ENCODE data around the gene TNIP2.
"Not testable (repeated sequence)": the region's sequence is repeated elsewhere in the genome, so short reads cannot be mapped to it uniquely, and the experiment has no call there.

Gene TNIP2

DNA sequence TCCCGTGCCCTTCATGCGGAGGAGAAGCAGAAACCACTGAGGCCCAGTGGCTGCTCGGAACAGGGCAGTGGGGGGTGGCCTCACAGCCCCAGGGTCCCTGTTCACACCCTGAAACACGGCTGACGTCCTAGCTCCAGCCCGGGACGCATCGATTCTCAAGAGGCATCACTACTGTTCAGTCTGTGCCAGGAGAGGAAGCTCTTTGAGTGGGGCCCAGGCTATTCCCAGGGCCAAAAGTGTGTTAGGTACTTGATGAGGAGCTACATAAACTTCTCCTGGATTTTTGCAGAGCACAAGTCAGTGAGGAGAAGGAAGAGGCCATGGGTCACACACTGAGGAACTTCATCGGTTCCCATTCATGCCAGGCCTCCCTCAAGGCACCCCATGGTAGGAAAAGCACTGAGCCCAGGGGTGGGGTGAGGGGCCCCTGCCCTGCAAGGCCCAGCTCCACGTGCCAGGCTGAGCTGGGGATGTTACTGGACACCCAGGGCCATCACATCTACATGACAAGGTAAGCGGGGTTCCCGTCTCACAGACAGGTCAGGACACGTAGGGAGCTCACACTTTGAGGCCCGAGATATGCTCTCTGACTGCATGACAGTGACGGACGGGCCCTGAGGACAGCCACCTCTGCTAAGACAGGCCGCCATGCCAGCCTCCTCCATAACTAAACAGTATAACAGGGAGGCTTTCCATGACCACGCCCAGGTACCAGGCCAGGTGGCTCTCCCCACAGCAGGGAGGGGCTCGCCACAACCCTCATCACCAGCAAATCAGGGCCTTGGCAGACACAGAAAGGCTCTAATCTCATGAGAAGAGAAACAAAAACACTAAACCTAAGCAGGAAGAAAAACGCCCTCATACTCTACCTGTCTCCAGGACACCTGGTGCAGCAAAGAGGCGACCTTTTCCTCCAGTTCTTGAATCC lies 12.4 kb downstream of the TNIP2 start:
- FAIRE-seq: no peak

DNA sequence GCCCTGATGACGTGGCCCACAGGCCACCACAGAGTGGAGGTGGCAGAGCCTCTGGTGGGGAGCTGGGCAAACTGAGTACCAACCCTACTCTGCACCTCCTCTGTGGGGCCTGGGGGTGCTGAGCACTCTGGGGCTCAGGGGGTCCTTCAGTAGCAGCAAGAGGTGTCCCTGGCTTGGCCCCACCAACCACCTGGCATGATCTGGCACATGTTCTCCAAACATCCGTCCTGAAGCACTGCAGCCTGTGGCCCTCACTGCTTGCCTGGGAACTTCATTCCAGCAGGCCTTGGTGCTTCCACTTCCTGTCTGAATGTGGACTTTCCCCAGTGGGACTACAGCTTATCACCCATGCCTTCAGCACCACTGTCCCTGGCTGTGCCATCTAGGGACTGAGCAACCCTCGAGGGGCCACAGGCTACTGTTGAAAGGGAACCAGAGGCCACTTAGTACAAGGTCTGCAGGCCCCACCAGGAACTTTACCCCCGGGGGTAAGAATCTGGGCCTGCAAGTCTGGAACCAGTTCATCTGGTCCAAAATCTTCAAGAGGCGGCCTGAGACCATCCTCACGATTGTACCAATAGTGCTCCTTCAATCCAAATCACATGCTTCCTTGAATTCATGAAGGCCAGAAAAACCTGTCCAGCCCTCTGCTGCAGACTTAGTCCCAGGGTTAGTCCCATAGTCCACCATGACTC lies 13.2 kb downstream of the TNIP2 start:
- no peak for FAIRE-seq

DNA sequence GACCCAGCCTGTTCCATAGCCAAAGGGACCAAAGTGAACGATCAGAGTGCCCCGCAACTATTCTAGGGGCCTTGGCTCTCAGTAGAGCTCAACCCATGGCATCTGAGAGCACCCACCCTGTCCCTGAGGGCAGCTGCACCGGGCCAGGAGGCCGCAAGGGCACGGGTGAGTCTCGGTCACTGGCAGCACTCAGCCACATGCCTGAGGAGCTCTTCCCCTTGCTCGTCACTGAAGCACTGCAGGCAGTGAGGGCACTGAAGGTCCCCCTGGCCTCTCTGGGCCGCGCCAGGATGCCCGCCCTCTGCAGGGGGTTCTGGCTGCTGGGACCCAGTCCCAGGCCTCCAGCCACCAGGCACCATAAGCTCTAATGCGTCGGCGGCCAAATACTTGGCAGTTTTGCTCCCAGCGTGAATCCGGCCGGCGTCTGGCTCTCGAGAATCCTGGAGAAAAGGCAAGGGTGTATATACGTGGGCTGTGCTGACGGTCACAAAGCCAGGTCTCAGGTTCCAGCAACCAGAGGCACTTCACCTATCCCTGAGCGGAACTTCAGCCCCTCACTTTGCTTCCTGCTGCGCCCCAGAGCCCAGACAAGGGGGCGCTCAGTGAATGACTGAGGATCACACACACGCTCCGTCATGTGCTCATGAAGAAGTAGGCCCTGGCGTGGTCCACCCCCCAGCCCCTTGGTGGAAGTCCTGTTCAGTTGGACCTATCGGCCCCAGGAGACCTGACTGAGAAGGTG lies 13.9 kb downstream of the TNIP2 start:
- no peak for FAIRE-seq

DNA sequence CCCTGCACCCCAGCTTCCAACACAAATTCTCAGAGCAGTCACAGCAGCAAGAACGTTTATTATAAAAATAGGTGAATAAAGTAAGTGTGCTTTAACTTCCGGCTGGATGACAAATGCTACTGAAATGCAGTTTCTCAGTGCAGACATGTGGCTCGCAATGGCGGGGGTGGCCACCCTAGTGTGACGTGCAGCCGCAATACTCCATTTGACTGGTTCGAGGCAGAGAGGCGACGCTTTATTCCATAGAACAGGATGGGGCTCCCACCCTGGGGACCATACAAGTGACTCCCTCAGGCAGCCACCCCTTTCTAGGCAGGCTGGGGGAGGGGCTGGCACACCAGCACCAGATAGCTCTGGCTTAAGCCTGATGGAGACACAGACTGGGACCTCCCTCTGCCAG lies 14.5 kb downstream of the TNIP2 start:
- no peak for FAIRE-seq

DNA sequence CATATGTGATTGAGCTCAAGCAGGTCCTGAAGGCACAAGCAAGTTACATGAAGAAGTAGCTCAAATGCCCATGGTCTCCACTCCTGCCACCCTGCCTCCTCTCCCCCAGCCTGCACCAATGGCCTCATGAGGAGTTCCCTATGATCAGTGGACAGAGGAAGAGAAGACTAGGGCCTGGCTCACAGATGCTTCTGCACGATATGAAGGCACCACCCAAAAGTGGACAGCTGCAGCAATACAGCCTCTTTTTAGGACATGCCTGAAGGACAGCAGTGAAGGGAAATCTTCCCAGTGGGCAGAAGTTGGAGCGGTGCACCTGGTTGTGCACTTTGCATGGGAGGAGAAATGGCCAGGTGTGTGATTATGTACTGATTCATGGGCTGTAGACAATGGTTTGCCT lies 17.8 kb downstream of the TNIP2 start:
- not testable (repeated sequence) for FAIRE-seq

DNA sequence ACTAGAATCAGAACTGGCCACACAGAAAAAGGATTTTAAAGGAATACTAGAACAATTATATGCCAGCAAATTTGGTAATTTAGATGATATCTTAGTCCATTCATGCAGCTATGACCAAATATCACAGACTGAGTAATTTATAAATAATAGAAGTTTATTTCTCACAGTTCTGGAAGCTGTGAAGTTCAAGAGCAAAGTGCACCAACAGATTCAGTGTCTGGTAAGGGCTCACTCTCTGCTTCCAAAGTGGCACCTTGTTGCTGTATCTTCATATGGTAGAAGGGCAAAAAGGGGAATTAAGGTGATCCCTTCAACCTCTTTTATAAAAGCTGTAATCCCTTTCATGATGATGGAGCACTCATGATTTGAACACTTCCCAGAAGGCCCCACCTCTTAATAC lies 20.3 kb downstream of the TNIP2 start:
- FAIRE-seq: no peak

DNA sequence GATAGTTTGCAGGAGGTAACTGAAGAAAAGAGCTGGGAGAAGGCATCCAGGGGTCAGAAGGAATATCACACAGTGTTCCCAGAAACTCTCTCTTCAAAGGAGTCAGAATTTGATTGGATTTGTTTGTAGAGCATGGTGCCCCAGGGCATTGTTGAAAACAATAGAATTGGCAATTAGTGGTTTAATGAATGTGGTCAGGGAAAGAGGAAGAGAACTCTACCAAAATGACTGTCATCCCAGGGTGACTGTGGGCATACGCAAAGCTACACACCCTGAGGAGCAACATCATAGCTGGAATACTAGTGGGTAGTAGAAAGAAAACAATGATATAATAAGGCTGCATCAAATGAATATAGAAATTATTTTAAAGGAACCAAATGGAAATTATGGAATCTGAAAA lies 21.5 kb downstream of the TNIP2 start:
- FAIRE-seq: no peak

DNA sequence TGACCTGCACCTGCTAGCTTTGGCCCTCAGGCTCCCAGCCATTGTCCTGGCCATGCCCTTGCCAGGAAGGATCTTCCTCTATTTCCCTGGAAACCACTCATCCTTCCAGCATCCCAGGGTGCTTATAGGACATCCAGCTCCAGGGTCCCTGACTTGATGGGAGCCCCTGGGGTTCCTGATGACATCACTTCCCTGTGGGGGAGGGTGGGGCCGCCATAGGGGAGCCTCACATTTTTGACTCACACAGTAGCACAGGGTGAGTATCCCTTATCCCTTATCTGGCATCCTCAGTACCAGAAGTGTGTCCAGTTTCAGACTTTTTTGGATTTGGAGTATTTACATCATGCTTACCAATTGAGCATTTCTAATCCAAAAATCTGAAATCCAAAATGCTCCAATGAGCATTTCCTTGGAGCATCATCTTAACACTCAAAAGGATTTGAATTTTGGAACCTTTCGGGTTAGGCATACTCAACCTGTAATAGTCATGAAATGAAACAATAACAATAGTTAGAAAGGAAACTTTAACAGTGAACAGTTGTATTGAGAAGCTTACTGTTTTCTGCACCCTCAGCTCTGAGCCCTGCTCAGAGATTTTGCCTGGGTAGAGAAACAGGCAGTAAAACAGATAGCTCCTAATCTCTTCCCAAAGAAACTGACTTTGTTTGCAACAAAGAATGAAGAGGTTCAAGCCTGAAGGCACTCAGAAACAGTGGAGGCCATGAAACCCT lies 22.1 kb downstream of the TNIP2 start:
- no peak for FAIRE-seq

DNA sequence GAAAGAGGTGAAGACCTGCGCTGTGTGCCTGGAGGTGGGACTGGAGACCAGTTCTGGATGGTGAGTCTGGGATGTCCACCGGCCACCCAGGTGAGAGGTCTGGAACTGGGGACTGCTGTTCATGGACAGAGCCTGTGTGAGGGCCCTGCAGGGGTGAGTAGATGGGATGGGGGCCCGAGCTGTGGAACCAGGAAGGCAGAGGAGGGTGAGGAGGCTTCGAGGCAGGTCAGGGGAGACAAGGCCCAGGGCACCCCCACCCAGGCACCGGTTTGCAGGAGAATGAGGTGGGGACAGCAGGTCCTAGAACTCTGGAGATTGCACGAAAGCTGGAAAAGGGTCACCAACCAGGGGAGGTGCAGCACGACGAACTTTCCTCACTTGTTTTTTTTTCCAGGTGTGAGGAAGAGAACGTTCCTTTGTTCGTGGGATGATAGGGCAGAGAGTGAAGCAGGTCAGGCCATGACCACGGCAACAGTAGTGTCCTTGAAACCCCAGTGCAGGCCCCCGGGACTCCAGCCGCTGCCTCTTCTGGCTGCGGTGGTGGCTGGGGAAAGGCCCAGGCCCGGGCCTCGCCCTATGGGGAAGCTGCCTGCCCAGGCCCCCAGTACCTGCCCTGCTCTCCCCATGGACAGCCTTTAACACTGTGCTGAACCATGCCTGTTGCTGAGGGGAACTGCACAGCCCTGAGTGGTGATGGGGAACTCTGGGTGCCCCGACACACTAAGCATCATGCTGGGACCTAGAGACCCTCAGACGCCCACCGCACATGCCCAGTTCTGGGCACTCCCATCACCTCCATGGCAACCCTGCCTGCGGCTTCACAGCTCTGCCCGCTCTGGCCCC lies 22.9 kb downstream of the TNIP2 start:
- no peak for FAIRE-seq

DNA sequence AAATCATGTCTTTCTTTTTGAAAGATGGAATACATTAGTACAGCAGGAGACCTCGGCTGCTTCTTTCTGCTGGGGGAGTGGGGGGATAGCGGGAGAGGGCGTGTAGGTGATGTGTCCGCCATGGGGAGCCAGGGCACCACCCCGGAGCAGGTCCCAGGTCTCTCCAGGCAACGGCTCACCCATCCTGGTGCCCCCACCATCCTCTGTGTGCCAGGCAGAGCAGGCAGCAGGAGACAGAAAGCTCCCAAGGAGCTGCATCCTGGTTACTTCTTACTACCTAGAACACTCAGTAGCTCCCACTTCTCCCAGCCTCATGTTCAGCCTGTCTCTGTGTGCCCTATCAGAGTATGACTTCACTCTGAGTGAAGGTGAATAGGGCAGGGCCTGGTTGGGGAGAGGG lies 23.6 kb downstream of the TNIP2 start:
- FAIRE-seq: no peak

DNA sequence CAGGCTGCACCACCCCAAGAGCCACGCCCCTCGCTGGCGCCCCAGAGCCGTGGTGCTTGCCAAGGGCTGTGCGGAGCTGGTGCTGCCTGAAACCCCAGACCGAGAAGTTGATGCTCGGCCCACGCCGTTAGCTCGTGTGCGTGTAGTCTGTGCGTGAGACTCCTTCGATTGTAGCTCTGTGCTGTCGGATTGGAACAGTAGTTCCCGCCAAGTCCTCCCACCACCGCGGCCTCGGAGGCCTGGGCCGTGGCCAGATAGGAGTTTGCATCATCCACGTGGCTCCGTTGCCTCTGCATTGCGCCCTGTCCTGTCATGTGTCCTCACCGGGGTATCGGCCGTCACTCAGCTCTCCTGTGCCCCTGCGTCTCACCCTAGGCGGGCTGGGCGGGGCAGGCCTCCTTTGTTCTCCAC lies 24.2 kb downstream of the TNIP2 start:
- FAIRE-seq: no peak

DNA sequence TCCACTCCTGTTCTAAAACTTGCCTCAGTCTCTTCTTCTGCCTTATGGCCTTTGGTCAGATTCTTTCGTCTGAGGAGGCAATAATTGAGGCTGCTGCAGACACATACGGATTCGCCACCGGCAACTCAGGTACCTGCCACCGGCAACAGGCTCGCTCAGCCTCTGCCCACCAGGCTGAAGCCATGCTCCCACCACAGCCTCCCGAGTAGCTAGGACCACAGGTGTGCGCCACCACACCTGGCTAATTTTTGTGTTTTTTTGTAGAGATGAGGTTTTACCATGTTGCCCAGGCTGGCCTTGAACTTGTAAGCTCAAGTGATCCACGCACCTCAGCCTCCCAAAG lies 26.6 kb downstream of the TNIP2 start:
- FAIRE-seq: no peak

DNA sequence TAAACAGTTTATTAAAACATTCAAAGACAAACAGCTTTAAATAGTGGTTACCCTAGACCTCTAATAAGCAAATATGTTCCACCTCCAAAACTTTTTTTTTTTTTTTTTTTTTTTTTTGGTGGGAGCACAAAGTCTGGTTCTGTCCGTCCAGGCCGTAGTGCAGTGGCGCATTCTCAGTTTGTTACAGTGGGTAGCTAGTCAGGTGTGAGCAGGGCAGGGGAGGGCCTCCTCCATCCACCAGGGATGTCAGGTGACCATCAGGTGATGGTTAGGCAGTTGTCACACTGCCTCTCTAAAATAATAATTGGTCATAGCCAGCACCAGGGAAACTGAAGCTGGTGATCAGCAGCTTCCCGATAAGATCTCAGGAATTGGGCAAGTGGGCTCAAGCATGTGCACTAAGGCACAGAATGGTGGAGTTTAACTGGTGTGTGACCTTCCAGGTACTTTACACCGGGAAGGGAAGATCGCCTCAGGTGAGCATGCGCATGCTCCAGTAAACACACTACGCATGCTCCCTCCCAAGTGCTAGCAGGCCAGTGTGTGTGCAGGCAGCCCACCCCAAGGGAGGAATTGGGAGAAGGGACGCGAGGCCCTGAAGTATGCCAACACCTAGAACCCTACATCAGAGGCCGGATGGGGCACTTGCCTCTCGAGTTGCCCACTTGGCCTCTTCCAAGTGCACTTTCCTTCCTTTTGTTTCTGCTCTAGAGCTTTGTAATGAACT lies 27.2 kb downstream of the TNIP2 start:
- FAIRE-seq: no peak

DNA sequence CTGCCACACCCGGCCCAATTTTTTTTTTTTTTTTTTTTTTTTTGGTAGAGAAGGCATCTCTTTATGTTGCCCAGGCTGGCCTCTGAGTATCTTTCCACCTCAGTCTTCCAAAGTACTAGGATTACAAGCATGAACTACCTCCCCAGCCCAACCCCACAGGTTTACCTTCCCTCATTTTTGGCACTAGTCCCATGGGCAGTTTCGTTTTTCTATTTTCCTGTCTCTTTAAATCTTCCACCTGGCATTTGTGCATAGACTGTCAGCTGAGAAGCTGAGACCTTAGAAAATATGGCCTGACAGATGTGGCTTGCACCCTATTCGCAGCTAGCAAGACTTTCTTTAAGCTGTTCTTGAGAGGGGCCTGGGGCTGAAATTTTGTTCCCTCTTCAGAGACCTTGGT lies 27.9 kb downstream of the TNIP2 start:
- no peak for FAIRE-seq

DNA sequence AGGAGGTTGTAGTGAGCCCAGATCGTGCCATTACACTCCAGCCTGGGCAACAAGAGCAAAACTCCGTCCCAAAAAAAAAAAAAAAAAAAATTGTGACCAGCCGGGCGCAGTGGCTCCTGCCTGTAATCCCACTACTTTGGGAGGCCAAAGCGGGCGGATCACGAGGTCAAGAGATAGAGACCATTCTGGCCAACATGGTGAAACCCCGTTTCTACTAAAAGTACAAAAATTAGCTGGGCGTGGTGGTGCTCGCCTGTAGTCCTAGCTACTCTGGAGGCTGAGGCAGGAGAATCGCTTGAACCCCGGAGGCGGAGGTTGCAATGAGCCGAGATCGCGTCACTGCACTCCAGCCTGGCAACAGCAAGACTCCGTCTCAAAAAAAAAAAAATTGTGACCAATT lies 29.3 kb downstream of the TNIP2 start:
- FAIRE-seq: not testable (repeated sequence)

DNA sequence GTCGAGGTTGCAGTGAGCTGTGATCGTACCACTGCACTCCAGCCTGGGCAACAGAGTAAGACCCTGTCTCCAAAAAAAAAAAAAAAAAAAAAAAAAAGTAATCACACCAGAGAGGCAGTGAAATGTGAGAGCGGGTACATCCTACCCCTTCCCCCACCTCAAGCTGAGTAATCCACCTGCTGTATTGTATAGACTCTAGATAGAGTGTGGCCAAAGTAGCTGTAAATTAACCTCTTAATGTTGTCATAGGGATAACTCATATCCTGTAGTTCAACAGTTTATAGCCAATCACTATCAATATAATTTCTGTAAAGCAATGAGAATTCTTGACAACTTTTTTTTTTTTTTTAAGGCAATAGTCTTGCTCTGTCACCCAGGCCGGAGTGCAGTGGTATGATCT lies 30.8 kb downstream of the TNIP2 start:
- no peak for FAIRE-seq

DNA sequence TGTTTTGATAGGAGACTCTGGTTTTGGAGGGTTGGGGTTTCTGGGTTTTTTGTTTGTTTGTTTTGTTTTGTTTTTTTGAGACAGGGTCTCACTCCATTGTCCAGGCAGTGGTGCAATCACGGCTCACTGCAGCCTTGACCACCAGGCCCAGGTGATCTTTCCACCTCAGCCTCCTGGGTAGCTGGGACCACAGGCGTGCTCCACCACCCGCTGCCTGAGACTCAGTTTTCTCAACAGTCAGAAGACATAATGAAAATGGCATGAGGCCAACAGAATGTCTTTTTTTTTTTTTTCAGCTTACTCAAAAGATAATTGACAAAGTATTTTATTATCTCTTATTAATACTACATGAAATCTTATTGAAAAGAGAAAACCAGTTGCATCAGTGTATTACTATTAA lies 32.4 kb downstream of the TNIP2 start:
- no peak for FAIRE-seq

DNA sequence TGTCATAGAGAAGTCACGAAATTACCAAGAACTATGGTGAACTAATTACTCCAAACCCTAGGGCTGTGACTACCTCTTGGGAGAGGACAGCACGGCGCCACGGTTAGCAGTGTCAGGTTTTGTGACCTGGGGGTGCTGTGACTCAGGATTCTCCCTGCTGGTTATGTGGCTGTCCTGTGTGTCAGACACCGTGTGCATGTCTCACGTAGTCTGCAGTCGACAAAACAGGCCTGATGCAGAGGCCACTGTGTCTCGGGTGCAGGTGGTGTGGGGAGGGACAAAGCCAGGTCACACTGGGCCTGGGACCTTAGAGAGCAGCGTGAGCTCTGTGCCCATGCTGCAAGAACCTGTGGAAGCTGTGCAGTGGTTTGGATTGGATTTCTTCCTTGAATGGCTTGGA lies 34.1 kb downstream of the TNIP2 start:
- no peak for FAIRE-seq

DNA sequence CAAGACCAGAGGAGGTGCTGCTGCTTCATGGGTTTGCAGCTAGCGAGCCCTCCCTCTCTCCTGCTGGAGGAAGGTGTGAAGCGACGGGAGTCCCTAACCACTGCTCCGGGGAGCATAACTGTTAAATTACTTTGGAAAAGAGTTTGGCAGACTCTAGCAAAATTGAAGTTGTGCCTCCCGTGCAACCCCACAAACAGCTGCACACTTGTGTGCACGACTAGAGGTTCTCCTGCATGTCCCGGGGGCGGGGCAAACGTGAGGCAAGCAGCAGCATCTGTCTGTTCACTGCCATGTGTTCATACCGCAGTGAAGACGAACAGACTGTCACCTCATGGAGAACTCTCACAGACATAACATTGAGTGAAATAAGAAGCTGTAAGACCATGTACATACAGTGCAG lies 34.5 kb downstream of the TNIP2 start:
- FAIRE-seq: no peak

DNA sequence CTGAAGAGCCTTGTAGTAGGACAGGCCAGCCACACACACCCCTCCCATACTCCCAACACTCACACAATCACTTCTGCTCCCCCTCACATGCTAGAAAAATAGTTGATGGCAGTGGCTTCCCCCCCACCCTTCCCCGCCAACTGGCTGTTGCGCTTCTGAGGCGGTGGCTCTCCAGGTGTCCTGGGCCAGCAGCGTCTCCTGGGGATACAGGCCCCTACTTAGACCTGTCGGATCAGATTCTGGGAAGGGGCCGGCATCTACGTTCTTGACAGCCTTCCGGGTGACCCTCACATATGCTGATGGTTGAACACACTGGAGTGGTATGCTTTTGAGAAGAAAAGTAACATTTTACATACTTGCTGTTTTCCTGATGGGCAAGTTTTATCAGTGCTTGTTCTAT lies 39.9 kb downstream of the TNIP2 start:
- no peak for FAIRE-seq

DNA sequence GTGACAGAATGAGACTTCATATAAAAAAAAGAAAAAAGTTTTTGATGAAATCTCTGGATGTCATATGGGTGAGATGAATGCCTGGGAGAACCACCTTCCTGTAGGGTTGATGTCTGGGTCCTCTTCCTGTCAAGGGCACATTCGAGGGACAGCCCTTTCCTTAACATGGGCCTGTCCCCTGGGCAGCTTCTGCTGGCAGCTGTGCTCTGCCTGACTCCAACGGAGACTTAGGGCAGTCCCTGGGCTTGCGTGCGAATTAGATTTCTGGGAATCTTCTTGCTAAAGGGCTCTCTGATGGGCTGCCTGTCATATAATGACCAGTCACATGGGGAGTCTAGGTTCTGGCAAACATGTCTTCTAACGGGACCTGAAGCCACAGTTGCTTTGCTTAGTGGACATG lies 40.7 kb downstream of the TNIP2 start:
- no peak for FAIRE-seq
